Neural crest cell (in vitro differentiated cells): ENCODE results near the gene RINT1. TPM values are rescaled to one million over a fixed set of nuclear protein-coding genes. Genes with fewer than 3 reads are reported as not detected.

Experiments used
- DNase-seq: peaks from one replicate; pipeline ENCODE4 v3.0.0; 2021; ENCODE audit warnings: low read depth, mixed read lengths, low spot score
- H3K27ac Mint-ChIP-seq: one replicate; pipeline ENCODE4 v1.8.0; 2021; ENCODE audit warnings: mild to moderate bottlenecking, mixed read lengths; ENCODE audit not compliant: unreplicated experiment
- H3K27me3 Mint-ChIP-seq: 2 replicates; pipeline ENCODE4 v1.8.0; 2021; ENCODE audit warnings: low read depth, mild to moderate bottlenecking, mixed read lengths
- H3K36me3 Mint-ChIP-seq: 2 replicates; pipeline ENCODE4 v1.8.0; 2021; ENCODE audit warnings: low read depth, mild to moderate bottlenecking, mixed read lengths
- H3K4me1 Mint-ChIP-seq: 2 replicates; pipeline ENCODE4 v1.8.0; 2021; ENCODE audit warnings: mixed read lengths
- H3K4me3 Mint-ChIP-seq: one replicate; pipeline ENCODE4 v1.8.0; 2021; ENCODE audit warnings: mild to moderate bottlenecking, mixed read lengths
- H3K9me3 Mint-ChIP-seq: 2 replicates; pipeline ENCODE4 v1.8.0; 2021; ENCODE audit warnings: mixed read lengths
- CTCF ChIP-seq: fragments of 200-600 bp; sonication (generic); conservative IDR thresholded peaks from 2 replicates; pipeline ENCODE4 v1.5.0; 2021; ENCODE audit warnings: antibody characterized with exemption, mild to moderate bottlenecking
- total RNA-seq: library from RNA; stranded (reverse); gene quantifications from 2 replicates; pipeline ENCODE4 v1.2.1, GENCODE V29; 2021

Gene RINT1
- total RNA-seq, 1 donor from 2014 or later, result 21.5 TPM

- no peak for TF ChIP-seq CTCF
- H3K36me3 Mint-ChIP-seq, result no peaks in the 10 kb centered on the region
- no peaks in the 10 kb centered on the region for H3K27me3 Mint-ChIP-seq
- H3K9me3 Mint-ChIP-seq, result no peaks in the 10 kb centered on the region
- peaks cover 12% of the 10 kb centered on the region for H3K4me1 Mint-ChIP-seq
- peak overlapping the region; percentile 25 for H3K4me3 Mint-ChIP-seq
- H3K27ac Mint-ChIP-seq, result no peak overlapping the region
- DNase-seq, result no peak
Measured at GRCh38 chr7:105580022-105580740, 48.2 kb downstream of the RINT1 start.

- peak; percentile 79 for DNase-seq
- Mint-ChIP-seq H3K9me3 (no peaks in the 10 kb centered on the region), H3K36me3 (no peaks in the 10 kb centered on the region), H3K4me1 (peaks cover 12% of the 10 kb centered on the region), H3K27ac (peak within 1 kb of the TSS; percentile 92), H3K27me3 (no peaks in the 10 kb centered on the region), H3K4me3 (peak within 1 kb of the TSS; percentile 75)
- peak; percentile 40 for TF ChIP-seq CTCF
Measured at GRCh38 chr7:105581066-105581811, 49.2 kb downstream of the RINT1 start, which contains the start of gene EFCAB10. EFCAB10 (minus strand) TSS chr7:105581493; CDS start chr7:105581463, 30 bp downstream.

DNA sequence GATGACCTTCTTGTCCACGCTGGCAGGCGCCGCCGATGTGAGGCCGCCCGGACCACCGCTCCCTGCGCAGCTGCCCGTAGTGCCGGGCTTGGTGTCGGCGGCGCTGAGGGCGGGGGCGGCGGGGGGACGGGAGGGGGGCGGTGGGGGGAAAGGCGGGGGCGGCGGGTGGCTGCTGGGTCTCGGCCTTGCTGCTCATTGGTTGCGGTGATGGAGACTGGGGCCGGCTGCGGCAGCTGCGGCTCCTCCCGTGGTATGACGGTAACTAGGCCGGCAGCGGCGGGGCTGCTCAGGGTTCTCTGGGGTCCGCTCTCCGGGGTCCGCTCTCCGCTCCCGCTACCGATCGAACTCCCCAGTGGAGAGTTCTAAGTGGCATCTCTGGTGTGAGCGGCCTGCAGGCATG lies 51.1 kb downstream of the RINT1 start:
- H3K27ac Mint-ChIP-seq, result no peak overlapping the region
- H3K4me3 Mint-ChIP-seq, result no peak overlapping the region
- no peak for TF ChIP-seq CTCF
- no peaks in the 10 kb centered on the region for H3K36me3 Mint-ChIP-seq
- no peaks in the 10 kb centered on the region for H3K27me3 Mint-ChIP-seq
- peaks cover 12% of the 10 kb centered on the region for H3K4me1 Mint-ChIP-seq
- DNase-seq, result no peak
- H3K9me3 Mint-ChIP-seq, result no peaks in the 10 kb centered on the region

DNA sequence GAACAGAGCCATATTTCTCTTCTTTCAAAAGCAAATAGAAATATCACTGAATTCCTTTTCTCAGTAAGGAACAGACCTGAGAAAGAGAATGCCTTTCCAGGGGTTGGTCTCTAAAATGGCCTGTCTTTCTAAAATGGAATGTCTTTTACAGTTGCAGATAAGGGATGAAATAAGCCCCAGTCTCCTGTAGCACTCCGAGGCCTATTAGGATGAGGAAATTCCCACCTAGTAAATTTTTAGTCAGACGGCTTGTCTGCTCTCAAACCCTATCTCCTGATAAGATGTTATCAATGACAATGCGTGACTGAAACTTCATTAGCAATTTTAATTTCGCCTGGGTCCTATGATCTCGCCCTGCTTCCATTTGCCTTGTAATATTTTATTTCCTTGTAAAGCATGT lies 52.2 kb downstream of the RINT1 start:
- Mint-ChIP-seq H3K27me3 (no peaks in the 10 kb centered on the region), H3K9me3 (no peaks in the 10 kb centered on the region), H3K4me3 (no peak overlapping the region), H3K4me1 (peaks cover 13% of the 10 kb centered on the region), H3K27ac (no peak overlapping the region), H3K36me3 (no peaks in the 10 kb centered on the region)
- no peak for TF ChIP-seq CTCF
- DNase-seq, result no peak

GRCh38 chr7:105585850-105586500 lies 54.0 kb downstream of the RINT1 start:
- TF ChIP-seq CTCF, result no peak
- no peak for DNase-seq
- no peaks in the 10 kb centered on the region for H3K36me3 Mint-ChIP-seq
- no peaks in the 10 kb centered on the region for H3K27me3 Mint-ChIP-seq
- H3K9me3 Mint-ChIP-seq, result no peaks in the 10 kb centered on the region
- peak overlapping the region; percentile 73 for H3K27ac Mint-ChIP-seq
- peaks cover 13% of the 10 kb centered on the region for H3K4me1 Mint-ChIP-seq
- H3K4me3 Mint-ChIP-seq, result no peak overlapping the region
